ENCODE measurements around the gene POLR2C.

- TF ChIP-seq CTCF (IDR thresholded peaks at IDR 0.05; ENCODE audit: poor library complexity) (no peak), EZH2 (IDR thresholded peaks at IDR 0.05; ENCODE audit: borderline replicate concordance) (no peak), EZH2phosphoT487 (IDR thresholded peaks at IDR 0.05; ENCODE audit: low read depth, severe bottlenecking, unreplicated experiment) (no peak)
Observed at GRCh38 chr16:57446531-57447185, 15.8 kb upstream of the POLR2C start.

Measured in hepatocyte (in vitro differentiated cells).